ENCODE measurements around the gene PLCB4.

- TF ChIP-seq CTCF (IDR thresholded peaks at IDR 0.05) = no peak
- no peak for TF ChIP-seq POLR2A (IDR thresholded peaks at IDR 0.05)
These were observed 36.1 kb upstream of the PLCB4 start for GRCh38 chr20:9032758-9033157.
